Astrocyte of the spinal cord (primary cell): ENCODE measurements around the gene TPX2.
"Not testable (repeated sequence)": the region's sequence is repeated elsewhere in the genome, so short reads cannot be mapped to it uniquely, and the experiment has no call there.

Experiments
- DNase-seq: peaks from one replicate; pipeline ENCODE4 v3.0.0; 2011; ENCODE audit warnings: low read depth, low spot score
- H3K4me3 ChIP-seq: 2 replicates; pipeline ENCODE4 v1.5.1; 2011; ENCODE audit warnings: low read depth, mild to moderate bottlenecking, low read length, moderate library complexity
- in situ Hi-C: cut with HindIII; loops from 2 replicates; pipeline ENCODE4 v1.10.0; 2017; ENCODE audit warnings: low sequenced_read_pairs
- TF ChIP-seq, protein P1 (sequence below): IDR thresholded peaks from 2 replicates; pipeline ENCODE4 v1.5.1; 2012; ENCODE audit warnings: low read depth, mild to moderate bottlenecking, low read length, inconsistent platforms

TPX2 gene

DNA sequence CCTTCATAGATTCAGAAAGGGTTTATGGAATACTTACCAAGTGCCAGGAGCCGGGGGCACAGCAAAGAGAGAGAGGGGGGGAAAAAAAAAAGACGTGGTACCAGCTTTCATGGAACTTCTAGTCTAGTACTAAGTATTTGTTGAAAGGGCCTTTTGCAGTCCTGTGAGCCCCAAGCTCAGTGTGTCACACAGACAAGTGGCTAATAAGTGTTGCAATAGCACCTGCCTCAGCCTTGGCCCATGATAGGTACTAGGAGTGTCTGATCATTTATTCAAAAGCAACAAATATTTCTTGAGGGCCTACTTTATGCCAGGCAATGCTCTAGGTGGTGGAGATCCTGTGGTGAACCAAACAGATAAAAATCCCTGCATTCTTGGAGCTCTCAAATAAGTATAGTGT lies 88.0 kb downstream of the TPX2 start:
- no peak for DNase-seq
- no peak overlapping the region for H3K4me3 ChIP-seq
- TF ChIP-seq, protein P1, sequence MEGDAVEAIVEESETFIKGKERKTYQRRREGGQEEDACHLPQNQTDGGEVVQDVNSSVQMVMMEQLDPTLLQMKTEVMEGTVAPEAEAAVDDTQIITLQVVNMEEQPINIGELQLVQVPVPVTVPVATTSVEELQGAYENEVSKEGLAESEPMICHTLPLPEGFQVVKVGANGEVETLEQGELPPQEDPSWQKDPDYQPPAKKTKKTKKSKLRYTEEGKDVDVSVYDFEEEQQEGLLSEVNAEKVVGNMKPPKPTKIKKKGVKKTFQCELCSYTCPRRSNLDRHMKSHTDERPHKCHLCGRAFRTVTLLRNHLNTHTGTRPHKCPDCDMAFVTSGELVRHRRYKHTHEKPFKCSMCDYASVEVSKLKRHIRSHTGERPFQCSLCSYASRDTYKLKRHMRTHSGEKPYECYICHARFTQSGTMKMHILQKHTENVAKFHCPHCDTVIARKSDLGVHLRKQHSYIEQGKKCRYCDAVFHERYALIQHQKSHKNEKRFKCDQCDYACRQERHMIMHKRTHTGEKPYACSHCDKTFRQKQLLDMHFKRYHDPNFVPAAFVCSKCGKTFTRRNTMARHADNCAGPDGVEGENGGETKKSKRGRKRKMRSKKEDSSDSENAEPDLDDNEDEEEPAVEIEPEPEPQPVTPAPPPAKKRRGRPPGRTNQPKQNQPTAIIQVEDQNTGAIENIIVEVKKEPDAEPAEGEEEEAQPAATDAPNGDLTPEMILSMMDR, result no peak
- in situ Hi-C loops, result no loop called here

DNA sequence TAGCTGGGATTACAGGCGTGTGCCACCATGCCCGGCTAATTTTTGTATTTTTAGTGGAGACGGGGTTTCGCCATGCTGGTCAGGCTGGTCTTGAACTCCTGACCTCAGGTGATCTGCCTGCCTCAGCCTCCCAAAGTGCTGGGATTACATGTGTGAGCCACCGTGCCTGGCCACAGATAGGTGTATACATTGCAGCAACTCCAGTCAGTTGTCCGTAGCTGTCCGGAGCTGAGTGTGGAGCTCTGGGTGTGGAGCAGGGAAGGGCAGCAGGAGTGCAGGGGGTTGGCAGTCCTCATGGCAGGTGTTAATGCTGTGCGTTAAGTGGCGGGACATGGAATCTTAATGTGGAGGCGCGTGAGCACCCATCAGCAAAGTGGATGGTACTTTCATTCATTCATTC lies 88.9 kb downstream of the TPX2 start:
- in situ Hi-C loops, DNase-seq, H3K4me3 ChIP-seq: not testable (repeated sequence)

DNA sequence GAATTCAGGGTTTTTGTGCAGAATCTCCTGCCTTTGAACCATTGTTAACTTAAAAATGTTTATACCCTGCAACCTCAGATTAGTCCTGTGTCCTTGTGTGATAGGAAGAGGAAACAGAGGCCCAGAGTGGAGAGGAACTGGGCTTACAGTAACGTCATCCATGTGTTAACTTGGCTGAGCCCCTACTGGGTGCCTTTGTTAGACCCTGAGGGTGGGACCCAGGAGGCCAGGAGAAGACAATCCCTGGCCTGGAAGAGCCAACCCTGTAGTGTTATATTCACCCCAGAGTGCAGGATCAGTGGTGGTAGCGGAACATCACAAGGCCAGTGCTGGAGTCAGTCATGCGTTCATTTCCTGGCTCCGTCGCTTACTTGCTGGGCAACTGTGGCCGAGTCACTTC lies 90.6 kb downstream of the TPX2 start:
- no peak overlapping the region for H3K4me3 ChIP-seq
- DNase-seq, result no peak
- TF ChIP-seq, protein P1, result no peak
- in situ Hi-C loops, result no loop called here

DNA sequence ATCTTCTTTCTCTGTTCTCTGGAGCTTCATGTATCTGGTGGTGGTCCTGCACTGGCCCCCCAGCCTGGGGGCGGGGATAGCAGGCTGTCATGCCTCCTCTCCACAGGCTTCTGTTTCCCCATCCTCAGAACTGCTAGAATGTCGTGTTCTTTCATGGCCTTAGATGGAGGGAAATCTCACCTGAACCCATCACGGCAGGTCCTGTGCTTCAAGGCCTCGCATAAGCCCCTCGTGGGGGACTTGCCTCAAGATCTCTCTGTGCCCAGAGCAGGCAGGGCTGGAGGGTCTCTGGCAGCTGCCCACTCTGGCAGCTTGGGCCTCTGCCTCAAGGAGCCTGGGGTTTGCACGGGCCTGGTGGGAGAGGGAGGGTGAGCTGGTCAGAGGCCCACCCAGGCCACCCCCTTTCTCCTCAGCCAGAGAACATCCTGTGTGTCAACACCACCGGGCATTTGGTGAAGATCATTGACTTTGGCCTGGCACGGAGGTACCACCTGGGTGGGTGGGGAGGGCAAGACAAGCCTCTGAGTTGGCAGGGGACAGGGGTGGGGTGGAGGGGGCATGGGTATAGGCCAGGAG lies 91.4 kb downstream of the TPX2 start:
- no peak for DNase-seq
- in situ Hi-C loops, result no loop called here
- H3K4me3 ChIP-seq, result no peak overlapping the region
- TF ChIP-seq, protein P1, result no peak

DNA sequence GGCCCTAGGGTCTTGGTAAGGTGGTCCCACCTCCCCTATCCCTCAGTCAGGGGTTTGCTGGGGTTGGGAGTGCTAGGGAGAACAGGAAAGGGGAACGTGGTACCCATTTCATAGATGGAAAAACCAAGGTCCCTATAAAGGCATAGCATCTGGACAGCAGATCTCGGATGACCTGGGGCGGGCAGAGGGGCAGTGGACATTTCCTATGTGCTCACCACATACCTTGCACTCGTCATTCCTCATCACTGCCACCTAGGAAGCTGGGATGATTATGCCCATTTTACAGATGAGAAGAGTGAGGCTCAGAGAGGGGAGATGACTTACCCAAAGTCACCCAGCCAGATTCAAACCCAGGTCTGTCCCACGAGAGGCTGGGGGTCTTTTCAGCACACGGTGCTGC lies 92.1 kb downstream of the TPX2 start:
- TF ChIP-seq, protein P1, result no peak
- in situ Hi-C loops, result no loop called here
- no peak for DNase-seq
- H3K4me3 ChIP-seq, result no peak overlapping the region

DNA sequence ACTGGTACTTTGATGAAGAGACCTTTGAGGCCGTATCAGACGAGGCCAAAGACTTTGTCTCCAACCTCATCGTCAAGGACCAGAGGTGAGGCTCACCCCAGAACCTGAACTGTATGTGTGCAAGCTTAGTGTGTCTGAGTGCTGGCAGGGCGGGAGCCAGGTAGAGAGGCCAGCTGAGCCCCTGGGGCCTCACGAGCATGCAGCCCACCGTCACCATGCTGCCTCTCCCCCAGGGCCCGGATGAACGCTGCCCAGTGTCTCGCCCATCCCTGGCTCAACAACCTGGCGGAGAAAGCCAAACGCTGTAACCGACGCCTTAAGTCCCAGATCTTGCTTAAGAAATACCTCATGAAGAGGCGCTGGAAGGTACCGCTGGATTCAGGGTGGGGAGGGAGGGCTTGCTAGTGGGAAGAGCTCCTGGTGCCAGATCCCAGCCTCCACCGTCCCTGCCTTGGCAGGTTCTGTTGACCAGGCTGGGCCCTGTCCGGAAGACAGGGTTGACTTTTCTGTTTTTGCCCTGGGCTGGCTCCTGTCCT lies 92.7 kb downstream of the TPX2 start:
- TF ChIP-seq, protein P1, result no peak
- no peak for DNase-seq
- H3K4me3 ChIP-seq, result no peak overlapping the region
- in situ Hi-C loops, result no loop called here

DNA sequence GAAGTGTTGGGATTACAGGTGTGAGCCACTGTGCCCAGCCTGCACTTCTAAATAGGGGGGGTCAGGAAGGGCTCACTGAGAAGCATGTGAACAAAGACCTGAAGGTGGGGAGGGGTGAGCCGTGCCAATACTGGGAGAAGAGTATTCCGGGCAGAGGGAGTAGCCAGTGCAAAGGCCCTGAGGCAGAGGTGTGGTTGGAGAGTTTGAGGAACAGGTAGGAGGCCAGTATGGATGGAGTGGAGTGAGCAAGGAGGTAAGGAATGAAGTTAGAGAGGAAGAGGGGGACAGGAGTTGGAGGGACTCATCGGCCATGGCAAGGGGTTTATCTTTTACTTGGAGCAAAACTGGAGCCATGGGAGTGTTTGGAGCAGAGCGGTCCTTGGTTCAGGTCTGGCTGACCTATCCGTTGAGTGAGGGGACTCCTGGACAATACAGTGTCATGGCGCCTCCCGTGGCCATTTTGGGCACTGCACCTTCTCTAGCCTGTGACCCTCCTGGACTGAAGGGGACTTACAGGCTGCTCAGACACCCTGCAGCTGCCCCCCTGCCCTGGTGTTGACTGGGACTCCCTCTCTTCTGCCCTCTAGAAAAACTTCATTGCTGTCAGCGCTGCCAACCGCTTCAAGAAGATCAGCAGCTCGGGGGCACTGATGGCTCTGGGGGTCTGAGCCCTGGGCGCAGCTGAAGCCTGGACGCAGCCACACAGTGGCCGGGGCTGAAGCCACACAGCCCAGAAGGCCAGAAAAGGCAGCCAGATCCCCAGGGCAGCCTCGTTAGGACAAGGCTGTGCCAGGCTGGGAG lies 94.2 kb downstream of the TPX2 start:
- TF ChIP-seq, protein P1, result peak; percentile 90
- H3K4me3 ChIP-seq, result no peak overlapping the region
- no peak for DNase-seq
- in situ Hi-C loops, result no loop called here
